Fibroblast of lung (primary cell): ENCODE measurements around the gene TTC9B.

Experiments
- CTCF ChIP-seq, 2 donors: IDR thresholded peaks in 1 of 2; conservative IDR thresholded peaks in 1 of 2; 1 replicate in 1 of 2; 2 replicates in 1 of 2; pipeline ENCODE4 v1.5.1; 2011 to 2012; ENCODE audit warnings: low read length in 2 of 2, control low read depth in 1 of 2, inconsistent platforms in 1 of 2, low read depth in 1 of 2, mild to moderate bottlenecking in 1 of 2
- EZH2 ChIP-seq: IDR thresholded peaks from 2 replicates; pipeline ENCODE4 v1.5.1; 2012; ENCODE audit warnings: low read length, control low read depth, mild to moderate bottlenecking; ENCODE audit errors: missing control alignments

DNA sequence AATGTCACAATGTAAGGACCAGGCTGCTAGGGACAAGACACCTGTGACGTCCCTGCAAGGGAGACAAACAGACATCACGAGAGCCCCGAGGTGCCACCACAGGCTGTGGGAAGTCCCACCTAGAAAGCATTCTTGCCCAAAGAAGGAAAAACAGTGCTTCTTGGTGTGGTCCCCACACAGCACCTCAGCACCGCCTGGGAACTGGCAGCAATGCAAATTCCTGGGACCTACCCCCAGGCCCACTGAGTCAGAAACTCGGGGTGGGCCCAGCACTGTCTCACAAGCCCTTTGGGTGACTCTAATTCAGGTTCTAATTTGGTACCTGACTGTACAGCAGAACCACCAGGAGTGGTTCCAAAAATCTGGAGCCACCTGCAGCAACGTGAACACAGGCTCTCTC is 22.1 kb upstream of the TTC9B start:
- no peak for TF ChIP-seq CTCF (conservative IDR thresholded peaks at IDR 0.05 in 1 of 2, IDR thresholded peaks at IDR 0.05 in 1 of 2; ENCODE audit: low read depth in 1 of 2, low read length in 2 of 2)
- no peak for TF ChIP-seq EZH2
